HG03159 (cell line): ENCODE measurements around the gene KRT31.
"Not testable (repeated sequence)": the region's sequence is repeated elsewhere in the genome, so short reads cannot be mapped to it uniquely, and the experiment has no call there.

Experiments
- ATAC-seq: cut with Tn5 transposase; IDR thresholded peaks from one replicate; pipeline ENCODE4 v1.9.1; 2021; ENCODE audit warnings: mild to moderate bottlenecking, moderate library complexity; ENCODE audit not compliant: unreplicated experiment

The KRT31 gene

DNA sequence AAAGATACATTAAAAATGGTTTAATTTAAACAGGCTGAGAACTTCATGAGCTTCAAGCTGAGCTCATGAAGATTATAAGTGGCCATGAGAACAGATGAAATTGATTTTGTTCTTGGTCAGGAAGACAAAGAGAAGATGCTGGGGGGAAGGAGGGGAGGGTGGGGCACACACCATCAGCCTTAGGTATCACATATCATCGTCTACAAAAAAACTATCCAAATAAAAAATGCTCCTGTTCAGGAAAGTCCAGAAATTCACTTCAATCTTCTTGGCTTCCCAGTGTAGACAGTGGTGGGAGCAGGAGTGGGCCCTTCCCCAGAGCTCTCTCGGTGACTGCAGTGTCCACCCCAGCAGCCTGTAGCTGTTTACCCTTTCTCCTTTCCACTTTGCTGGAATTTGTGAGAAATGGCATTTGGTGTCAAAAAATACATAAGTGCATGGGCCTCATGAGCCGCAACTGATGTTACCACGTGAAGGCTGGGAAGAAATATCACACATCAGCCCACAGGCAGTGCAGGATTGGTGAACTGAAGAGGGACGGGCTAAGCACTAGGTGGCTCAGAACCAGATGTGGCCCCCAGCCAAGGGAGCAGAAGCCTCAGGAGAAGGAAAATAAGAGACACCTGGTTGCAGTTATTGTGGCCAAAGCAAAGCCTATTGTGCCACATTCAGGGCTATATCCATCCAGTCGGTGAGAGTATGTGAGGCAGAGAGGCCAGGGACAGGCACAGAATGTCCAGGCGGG lies 20.9 kb upstream of the KRT31 start:
- ATAC-seq, result no peak

DNA sequence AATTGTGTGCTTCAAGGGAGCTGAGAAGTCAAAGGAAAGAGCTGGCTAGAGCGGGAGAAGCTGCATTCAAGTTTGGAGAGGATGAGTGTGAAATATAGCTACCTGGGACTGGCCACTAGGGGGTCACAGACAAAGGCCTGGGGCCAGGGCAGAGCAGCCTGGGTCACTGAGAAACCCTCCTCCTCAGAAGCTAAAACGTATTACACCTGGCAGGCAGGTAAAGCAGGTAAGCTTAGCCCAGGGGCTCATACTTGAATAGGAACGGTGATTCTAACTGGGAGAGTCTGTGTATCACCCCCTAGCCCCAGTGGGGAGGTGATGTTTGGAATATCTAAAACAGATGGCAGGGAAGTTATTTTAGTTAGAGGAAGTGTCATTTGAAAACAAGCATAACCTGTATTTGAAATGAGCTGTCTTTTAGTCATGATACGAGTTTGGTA lies 20.2 kb upstream of the KRT31 start:
- no peak for ATAC-seq

DNA sequence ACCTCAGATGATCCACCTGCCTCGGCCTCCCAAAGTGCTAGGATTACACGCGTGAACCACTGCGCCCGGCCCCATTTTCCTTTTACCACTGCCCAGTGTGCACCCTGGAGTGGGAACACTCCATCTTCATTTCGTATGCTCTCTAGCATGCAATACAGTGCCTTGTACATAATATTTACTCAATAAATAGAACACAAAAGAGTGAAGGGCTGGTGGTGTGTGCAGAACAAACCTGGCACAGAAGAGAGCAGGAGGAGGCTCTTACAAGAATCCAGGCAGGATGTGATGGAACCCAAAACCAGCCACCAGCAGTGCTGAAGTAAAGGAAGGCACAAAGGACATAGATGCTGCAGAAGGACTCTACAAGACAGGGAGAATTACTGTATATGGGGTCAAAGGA lies 19.7 kb upstream of the KRT31 start:
- no peak for ATAC-seq

DNA sequence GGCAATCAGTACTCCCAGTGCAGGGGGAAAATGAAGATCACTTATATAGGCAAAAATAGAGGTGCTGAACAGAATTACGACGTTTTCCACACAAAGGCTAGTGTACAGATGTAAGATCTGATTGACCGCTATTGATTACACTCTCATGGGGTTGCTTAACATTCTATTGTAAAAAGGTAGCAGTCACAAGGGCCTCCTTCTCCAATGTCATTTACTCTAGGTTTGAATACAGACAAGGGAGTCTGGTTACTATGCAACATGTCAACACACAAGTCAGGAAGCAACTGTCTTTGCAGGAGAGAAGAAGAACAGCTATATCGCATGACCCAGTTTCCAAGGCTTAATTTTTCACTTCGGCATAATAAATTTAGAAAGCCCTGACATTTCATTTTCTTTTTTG lies 19.1 kb upstream of the KRT31 start:
- no peak for ATAC-seq

DNA sequence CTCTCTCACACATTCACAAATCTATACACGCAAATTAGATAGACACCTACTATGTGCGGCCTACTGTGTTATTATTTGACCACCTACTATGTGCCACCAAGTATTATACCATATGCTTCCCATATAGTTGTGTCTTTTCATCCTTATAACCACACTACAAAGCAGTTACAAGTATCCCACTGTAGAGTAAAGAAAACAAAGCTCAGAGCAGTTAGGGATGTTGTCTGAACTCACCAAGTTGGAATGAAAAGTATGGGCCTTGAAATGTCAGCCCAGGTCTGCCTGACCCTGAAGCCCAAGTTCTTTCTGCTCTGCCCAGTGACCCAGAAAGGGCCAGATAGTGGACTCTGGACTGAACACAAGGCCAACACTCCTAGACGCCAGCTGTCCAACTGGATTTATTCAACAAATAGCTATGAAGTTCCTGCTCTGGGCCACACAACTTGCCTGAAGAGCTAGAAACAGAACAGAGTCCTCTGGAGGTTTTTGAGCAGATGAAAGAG lies 18.5 kb upstream of the KRT31 start:
- ATAC-seq, result no peak

DNA sequence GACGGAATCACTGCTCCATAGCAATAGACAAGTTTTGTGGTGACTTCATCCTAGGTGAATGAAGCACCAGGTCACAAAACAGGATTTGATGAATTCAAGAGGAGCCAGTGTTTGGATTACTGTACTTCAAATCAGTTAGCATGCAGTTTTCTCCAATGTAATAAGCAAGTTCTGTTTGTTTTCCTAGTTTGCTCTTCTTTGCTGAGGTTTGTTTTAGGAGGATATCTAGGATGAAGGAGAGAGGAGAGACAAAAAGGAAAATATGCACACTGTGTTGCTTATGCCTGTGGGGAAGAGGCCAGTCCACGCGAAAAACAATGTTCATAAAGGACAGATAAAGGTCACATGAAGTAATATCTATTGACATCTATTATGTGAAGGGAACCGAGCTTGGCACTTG lies 18.0 kb upstream of the KRT31 start:
- no peak for ATAC-seq

DNA sequence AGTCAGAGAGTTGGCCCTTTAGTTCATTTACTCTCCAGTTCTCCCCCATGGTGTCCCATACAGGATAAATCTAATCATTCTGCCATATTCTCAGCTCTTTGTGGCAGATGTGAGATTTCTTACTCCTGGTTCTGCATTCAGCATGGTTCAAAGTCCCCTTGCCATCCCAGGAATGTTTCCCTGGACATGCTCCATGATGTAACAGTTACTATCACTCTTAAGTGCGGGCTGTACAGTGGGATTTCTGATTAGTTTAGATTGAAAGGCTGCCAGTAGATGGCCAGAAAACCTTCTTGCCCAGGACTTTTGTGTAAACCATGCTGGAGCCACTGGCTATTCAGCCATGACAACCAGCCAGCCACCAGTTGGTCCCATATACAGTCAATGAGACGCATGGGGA lies 16.6 kb upstream of the KRT31 start:
- no peak for ATAC-seq

DNA sequence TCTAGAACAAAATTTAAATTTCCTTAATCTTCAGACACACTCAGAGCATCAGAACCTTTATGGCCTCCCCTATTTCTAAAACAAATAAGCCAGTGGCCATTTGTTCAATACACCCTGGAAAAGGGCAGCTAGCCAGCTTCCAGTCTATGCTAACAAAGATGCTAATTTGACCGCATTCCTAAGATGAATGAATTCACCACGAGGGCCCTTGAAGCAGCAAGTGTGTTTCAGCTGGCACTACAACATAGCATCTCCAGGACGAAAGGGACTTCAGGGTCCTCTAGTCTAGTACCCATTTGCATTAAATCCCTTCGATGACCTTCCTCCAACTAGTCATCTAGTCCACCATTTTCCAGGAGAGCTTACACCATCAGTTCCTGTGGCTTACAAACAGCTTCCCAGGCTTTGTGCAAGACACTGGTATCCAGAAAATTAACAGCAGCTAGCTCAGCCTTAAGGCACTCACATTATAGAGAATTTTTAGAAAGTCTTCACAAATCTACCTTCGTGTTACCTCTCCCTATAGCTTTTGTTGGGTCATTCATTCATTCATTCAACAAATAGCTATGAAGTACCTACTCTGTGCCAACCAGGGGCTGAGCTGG lies 16.0 kb upstream of the KRT31 start:
- ATAC-seq, result no peak

DNA sequence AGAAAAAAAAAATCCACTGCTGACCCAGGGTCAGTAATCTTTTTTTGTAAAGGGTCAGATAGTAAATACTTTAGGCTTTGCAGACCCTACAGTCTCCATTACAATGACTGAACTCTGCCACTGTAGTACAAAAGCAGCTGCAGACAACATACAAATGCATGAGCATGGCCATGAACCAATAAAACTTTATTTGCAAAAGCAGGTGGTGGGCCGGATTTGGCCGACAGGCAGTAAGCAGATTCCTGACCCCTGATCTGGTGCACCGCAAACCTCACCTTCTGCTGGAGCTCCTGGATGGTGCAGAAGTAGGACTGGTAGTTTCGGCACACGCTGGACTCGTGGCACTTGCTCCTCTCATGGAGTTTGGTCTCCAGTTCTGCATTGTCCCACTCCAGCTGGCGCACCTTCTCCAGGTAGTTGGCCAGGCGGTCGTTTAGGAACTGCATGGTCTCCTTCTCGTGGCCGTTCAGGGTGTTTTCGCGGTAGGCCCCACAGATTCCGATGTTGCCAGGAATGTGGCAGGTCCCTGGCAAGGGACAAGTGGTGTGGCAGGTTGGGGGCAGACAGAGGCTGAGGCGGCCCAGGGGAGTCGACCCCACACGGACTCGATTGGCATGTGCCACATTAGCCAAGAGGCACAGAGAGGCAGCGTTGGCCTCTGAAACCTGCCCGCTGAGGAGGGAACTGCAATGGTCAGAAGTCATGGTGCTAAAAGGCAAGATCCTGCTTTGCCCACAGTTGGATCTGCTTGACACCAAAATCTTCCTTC lies 13.8 kb upstream of the KRT31 start:
- no peak for ATAC-seq

DNA sequence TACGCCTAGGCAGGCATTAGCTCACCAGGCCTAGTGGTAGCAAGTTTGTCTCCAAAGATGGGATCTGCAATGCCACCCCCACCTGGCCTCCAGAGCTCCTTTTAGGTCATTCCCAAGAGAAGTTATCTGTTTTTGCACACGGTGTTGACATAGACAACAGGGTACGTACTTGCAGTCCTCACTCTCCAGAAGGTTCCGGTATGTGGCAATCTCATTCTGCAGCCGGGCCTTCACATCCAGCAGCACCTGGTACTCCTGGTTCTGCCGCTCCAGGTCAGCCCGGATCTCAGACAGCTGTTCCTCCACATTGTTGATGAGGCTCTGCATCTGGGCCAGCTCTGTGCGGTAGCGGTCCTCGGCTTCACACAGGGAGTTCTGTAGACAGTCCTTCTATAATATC lies 9.8 kb upstream of the KRT31 start:
- no peak for ATAC-seq

DNA sequence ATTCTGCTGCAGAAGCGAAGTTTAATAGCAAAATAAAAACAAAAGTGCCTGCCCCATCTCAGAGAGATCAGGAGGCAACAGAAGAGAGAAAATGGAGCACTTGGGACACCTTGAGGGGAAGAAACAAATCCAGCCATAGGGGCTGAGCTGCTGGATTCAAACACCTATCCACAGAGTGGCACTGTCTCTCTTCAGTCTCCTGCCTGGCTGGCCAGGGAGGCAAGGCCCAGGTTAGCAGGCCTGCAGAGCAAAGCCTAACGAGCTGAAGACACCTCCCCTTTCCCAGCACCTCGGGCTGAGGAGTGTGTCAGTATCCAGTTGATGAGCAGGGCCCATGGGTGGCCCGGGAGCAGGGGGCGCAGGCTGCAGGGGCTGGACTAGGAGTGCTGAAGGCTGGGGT lies 8.8 kb upstream of the KRT31 start:
- no peak for ATAC-seq

DNA sequence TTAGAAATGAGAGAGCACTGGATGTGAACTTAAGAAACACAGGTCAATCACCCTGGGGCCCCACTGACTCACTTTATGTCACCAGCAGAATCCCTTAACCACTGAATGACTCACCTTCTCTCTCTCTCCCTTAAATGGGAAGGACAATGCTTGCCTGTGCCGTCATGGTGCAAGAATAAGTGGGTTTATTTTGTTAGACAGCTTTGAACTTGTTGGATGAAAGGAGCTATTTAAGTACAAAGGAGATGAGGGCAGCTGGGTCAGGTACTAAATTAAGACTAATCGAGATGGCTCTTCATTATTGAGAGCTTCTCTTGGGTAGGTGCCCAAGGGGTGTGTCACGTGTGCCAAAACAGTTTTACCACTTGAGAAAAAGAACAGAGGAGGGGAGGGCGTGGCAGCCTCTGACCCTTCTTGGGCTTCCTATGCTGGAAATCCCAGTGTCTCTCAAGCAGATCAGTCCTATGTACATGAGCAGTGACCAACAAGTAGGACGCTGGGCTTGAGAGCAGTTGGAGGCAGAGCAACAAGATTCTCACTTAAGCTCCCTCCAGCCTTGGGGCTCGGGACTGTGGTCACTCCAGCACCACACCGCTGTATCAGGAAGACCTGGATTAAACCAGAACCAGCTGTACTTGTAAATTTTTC lies 6.7 kb upstream of the KRT31 start:
- no peak for ATAC-seq

DNA sequence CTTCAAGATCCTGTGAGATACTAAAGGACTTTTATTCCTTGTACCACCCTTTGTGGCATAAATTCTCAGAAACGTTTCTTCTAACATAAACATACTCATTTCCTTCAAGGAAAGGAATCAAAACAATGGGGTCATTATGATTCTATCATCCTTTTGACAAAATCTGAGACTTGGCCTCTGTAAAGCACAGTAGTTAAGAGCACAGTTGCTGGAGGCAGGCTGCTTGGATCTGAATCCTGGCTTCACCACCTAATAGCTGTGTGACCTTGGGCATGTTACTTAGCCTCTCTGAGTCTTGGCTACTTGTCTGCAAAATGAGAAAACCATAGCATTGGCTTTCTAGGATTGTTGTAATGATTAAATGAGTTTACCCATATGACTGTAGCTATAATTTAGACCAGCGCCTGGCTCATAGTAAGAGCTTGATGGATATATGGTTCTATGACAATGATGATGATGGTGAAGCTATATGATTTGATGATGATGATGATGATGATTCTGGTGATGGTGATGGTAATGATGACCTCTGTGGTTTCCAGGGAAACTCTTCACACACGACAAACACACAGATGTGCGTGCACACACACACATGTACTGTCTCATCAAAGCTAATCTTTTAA lies 6.1 kb upstream of the KRT31 start:
- ATAC-seq, result no peak

DNA sequence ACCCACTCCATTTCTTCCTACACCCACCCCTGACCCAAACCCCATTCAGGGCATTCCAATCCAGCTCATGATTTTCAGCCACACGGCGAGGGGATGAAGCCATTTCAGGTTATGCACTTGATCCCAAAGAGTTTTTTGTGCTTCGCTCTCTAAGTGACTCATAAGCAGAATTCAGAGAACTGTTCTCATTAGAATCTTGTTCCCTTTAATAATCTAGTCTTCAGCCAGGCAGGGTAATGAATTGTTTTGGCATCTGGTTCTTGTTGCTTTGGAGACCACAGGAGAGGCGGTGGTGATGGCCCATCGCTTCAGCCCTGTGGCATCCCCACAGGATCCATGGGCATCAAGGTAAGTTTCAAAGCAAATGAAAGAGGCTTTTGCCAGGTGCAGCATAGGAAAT lies 4.8 kb upstream of the KRT31 start:
- no peak for ATAC-seq

DNA sequence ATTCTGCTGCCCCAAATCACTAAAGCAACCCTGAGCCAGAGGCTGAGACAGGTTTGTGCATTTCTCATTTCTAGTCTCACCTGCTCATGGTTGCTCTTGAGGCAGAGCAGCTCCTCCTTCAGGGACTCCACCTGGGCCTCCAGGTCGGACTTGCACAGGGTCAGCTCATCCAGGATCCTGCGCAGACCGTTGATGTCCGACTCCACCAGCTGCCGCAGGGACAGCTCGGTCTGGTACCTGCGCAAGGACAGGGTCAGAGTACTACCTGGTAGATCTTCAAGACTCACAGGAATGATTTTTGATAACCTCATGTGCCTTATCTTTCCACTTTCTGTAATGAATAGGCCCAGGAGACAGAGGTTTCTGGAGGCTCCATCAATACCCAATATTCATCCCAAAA lies 1.1 kb downstream of the KRT31 start:
- no peak for ATAC-seq

DNA sequence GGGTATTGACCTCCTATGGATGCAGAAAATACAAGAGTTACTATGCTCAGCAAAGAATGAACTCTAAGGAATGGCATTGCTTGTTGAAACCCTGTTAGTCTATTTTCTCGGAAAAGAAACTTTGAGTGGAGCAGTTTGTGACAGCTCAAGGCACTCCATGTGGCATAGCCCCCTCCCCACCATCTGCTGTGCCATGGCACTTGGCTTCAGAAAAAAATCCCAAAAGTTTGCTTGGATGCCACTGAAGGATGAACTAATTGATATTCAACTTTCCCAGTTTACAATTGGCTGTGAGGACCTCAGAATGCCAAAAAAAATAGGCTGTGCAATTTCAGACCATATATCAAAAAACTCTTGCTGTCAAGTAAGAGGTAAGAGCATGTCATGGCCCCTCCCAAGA lies 1.8 kb downstream of the KRT31 start:
- no peak for ATAC-seq

DNA sequence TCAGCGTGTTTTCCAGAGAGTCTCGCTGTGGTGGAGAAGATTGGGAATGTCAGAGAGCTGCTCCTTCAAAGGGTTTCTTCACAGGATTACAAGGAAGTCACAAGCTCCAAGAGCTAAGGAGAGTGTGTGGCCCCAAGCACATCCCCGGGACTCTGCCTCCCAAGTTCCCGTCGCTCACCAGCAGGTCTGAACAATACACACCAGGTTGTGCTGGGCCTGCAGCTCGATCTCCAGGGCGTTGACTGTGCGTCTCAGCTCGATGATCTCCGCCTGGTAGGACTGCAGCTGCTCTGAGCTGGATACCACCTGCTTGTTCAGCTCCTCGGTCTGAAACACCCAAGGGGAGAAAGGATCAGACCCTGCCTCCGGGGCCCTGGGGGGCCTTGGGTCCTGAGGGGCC lies 2.4 kb downstream of the KRT31 start:
- ATAC-seq, result not testable (repeated sequence)

DNA sequence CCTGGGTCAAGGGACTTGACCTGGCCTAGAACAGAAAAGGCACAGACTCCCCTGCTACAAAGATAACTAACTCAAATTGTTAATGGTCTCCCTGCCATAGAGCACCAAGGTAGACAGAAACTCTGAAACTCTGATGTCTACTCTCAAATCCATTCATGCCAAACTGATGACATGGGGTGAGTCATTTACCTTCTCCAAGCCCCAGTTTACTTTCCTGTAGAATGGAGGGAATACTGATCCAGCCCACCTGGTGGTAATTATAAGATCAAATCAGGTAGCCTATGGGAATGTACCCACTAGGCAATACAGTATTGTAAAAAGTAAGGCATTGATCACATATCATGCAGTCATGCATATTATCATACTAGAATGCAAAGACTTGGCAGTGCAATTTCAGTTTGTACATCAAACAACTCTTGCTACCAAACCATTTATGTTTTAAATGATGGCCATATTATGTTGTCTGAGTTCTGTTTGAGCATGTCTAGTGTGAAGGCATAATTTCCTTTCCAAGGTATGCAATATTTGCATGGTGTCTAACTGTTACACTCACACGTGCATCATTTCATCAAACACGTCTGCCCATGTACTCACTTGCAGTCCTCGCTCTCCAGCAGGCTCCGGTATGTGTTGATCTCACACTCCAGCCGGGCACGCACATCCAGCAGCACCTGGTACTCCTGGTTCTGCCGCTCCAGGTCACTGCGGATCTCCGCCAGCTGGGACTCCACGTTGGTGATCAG lies 3.0 kb downstream of the KRT31 start:
- ATAC-seq, result no peak

DNA sequence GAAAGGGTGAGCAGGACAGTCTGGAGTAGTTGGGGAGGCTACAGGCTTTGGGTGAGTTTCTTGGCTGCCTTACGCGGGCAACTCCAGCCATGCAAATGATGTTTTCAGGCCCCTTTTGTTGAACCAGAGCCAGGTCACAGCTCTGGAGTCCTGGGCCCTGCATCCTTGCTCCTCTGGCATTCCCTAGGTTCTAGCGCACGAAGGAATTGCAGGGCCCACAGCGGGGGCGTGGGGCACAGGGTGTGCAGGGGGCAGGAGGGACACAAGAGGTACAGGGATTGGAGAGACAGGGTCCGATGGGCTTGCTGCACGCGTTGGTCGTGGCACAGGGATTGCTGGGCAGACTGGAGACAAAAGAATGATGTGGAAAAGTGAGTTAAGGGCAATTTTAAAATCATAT lies 3.6 kb downstream of the KRT31 start:
- no peak for ATAC-seq

DNA sequence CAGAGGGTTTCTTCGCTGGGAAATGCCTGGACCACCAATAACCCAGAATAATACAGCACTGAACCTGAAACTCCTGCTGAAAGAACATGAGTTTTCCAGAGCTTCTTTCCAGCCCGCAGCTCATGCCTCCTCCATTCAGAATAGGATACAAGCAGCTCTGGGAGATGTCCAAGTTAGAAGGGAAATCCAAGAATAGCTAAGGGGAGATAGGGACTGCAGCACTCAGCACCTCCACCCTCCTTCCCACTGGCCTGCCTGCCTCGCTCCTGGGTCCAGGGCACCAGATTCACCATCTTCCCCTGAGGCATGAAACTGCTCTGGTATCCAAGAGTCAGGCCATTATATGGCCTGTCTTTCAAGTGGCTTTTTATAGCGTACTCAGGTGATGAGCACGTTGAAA lies 4.1 kb downstream of the KRT31 start:
- no peak for ATAC-seq
